ENCODE measurements around the gene SH3BP4.

The SH3BP4 gene

DNA sequence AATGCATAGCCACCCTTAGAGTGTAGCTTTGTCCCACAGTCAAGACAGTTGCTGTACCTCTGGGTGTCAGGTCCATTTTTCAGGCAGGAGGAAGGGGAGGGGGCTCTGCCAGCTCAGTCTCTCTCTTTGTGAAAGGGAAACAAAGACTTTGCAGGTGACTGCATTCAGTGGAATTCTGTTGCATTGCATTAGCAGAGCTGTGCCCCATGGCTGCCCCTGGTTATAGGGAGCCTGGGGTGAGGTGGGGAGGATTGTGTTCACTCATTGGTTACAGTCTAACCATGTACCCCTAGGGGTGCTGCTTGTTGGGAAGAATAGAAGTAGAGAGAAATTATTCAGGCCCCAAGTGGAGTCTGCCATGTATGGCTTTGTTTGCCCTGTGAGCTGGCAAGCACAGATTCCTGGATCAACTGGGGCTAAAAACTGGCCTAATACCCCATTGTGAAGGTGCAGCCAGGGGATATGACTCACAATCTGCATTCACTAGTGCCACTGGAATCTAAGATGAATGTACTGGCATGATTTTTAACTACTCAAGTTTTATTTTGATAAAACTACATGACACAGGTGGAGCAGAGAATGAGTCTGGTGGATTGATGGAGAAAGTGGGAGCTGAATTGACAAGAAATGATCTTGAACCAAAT lies 118.4 kb downstream of the SH3BP4 start:
- Mint-ChIP-seq H3K27ac (no peak overlapping the region), H3K36me3 (no peaks in the 10 kb centered on the region), H3K4me1 (no peaks in the 10 kb centered on the region), H3K9me3 (no peaks in the 10 kb centered on the region), H3K4me3 (no peak overlapping the region)
- ATAC-seq (no peak), DNase-seq (ENCODE audit: low spot score in 2 of 2) (no peak)

DNA sequence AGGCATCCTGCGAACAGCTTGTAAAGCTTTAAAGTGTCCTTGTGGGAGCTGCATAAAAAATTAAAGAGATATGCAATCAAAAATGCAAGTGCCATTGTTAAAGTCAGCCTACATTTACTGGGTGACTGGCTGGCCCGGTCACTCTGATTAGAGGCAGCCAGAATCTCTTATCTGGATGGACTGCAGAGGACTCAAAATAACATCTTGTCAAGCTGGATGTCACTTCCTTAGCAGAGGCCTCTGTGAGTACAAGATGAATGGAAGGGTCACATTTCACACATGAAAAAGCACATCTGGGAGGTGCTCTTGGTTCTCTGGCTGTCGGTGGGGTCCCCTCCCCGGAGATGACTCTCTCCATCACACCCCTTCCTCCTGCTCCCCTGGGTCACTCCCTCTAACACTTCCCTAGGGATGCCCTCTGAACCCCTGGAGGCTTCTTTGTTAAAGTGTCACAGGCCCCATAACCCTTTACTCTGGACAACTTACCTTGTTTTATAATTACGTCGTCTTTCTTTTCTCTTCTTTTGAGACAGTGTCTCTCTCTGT lies 122.1 kb downstream of the SH3BP4 start:
- Mint-ChIP-seq H3K9me3 (no peaks in the 10 kb centered on the region), H3K4me1 (no peaks in the 10 kb centered on the region), H3K4me3 (no peak overlapping the region), H3K27ac (no peak overlapping the region), H3K36me3 (no peaks in the 10 kb centered on the region)
- DNase-seq (ENCODE audit: low spot score in 2 of 2) = no peak
- ATAC-seq = no peak

DNA sequence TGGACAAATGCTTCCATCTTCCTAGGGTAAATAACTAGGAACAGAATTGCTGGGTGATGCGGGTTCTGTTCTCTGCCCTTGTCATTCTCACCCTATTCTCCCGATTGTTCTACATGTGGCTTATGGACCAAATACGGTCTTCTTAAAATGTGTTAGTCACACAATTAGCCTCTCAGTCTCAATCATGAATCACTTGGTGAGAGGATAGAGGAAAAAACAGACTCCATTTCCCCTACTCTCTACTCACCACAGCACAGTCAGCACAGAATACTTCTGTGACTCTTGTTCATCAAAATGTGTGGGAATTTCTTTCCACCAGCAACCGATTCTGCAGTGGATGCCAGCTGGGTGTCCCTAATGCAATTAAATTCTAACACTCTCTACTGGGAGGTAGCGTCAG lies 125.2 kb downstream of the SH3BP4 start:
- no peaks in the 10 kb centered on the region for H3K36me3 Mint-ChIP-seq
- no peak overlapping the region for H3K4me3 Mint-ChIP-seq
- no peaks in the 10 kb centered on the region for H3K9me3 Mint-ChIP-seq
- DNase-seq (ENCODE audit: low spot score in 2 of 2) = no peak
- no peaks in the 10 kb centered on the region for H3K4me1 Mint-ChIP-seq
- no peak for ATAC-seq
- H3K27ac Mint-ChIP-seq = no peak overlapping the region

DNA sequence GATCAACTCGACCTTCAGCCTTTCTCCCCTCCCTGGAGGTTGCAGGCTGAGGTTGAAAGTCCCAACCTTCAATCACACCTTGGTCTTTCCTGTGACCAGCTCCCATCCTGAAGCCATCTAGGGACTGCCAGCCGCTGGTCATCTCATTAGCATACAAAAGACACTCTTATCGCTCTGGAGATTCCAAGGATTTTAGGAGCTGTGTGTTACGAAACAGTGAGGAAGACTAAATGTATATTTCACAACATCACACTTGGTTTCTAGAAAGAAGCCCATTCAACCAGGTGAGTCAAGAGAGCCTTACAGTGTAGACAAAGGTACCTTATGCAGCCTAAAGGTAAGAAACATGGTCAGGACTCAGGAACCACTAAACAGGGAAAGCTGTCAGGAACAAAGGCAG lies 126.4 kb downstream of the SH3BP4 start:
- DNase-seq (ENCODE audit: low spot score in 2 of 2) (no peak), ATAC-seq (no peak)
- H3K9me3 Mint-ChIP-seq = no peaks in the 10 kb centered on the region
- H3K4me3 Mint-ChIP-seq = no peak overlapping the region
- H3K27ac Mint-ChIP-seq = no peak overlapping the region
- H3K36me3 Mint-ChIP-seq = no peaks in the 10 kb centered on the region
- no peaks in the 10 kb centered on the region for H3K4me1 Mint-ChIP-seq

DNA sequence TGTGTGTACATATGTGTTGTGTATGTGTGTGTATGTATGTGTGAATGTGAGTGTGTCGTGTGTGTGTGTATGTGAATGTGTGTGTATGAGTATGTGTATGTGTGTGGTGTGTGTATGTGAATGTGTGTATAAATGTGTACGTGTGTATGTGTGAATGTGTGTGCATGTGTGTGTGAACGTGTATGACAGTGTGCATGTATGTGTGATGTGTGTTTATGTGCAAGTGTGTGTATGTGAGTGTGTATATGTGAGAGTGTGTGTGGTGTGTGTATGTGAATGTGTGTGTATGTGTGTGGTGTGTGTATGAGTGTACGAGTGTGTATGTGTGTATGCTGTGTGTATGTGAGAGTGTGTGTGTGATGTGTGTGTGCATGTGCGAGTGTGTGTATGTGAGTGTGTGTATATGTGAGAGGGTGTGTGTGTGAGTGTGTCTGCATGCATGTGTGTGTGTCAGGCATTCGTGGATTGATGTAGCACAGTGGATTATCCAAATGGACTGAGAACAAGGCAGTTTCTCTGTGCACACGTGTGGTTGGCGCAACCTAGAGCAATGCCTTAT lies 127.2 kb downstream of the SH3BP4 start:
- H3K4me1 Mint-ChIP-seq = no peaks in the 10 kb centered on the region
- DNase-seq (ENCODE audit: low spot score in 2 of 2) (no peak), ATAC-seq (no peak)
- no peak overlapping the region for H3K27ac Mint-ChIP-seq
- H3K4me3 Mint-ChIP-seq = no peak overlapping the region
- no peaks in the 10 kb centered on the region for H3K36me3 Mint-ChIP-seq
- H3K9me3 Mint-ChIP-seq = no peaks in the 10 kb centered on the region

DNA sequence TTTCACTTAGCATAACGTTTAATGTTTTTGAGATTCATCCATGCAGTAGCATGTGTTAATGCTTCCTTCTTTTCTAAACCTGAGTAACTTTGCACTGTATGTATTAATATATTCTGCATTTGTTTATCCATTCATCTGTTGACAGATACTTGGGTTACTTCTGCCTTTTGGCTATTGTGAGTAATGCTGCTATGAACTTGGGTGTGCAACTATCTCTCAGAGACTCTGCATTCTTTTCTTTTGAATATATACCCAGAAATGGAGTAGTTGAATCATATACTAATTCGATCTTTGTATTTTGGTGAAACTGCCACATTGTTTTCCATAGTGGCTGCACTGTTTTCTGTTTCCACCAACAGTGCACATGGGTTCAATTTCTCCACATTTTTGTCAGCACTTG lies 128.3 kb downstream of the SH3BP4 start:
- Mint-ChIP-seq H3K4me1 (no peaks in the 10 kb centered on the region), H3K36me3 (no peaks in the 10 kb centered on the region), H3K27ac (no peak overlapping the region), H3K4me3 (no peak overlapping the region), H3K9me3 (no peaks in the 10 kb centered on the region)
- DNase-seq (ENCODE audit: low spot score in 2 of 2) = no peak
- no peak for ATAC-seq

DNA sequence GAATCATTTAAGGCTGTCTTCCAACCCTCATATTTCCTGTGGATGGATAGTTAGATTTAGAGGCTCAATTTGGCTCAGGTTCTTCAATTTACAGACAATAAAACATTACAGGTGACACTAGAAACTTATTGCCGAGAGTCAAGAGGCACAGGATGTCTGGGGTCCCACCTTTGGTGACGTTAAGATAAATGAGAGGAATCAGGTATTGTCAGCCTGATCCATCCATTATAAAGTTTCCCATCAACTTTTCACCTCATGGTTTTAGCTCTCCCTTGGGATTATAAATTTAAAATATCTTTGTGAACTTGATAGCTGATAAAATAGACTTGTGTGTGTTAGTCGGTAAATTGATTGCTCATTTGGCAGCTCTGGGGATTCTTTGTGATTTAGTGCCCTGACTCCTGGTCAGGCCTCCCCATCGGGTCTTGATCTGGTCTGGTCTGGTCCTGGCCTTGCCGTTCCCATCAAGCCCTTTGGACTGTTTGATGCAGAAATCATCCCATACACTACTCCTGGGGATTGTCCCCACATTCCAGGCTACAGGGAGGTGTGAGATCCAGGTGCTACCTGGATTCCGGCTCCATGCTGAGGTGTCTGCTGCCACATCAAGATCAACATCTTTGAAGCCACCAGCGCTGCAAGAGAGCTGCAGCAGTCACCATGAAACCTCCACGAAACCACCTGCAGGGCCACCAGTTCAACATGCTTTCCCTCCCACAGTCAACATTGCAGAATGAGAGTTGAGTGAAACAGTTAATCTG lies 130.9 kb downstream of the SH3BP4 start:
- DNase-seq (ENCODE audit: low spot score in 2 of 2) (no peak), ATAC-seq (no peak)
- Mint-ChIP-seq H3K9me3 (peaks cover 3% of the 10 kb centered on the region), H3K4me1 (no peaks in the 10 kb centered on the region), H3K36me3 (no peaks in the 10 kb centered on the region), H3K27ac (no peak overlapping the region), H3K4me3 (no peak overlapping the region)

DNA sequence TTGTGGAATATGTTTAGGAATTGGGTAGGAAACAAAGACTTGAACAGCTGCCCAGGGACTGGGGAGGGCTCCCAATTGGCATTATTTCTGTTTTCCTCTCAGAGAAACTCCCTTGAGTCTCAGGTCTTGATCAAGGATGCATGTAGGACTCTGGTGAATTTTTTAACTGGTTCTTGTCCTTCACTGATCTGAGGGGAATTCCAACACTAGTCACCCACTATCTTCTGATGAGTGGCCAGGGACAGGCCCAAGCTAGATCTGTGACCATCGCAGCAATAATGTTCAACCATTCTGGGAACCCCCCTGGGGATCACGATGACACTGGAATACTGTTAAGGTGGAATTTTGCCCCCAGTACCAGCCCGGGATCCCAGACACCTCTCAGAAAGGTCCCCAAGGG lies 132.0 kb downstream of the SH3BP4 start:
- Mint-ChIP-seq H3K36me3 (no peaks in the 10 kb centered on the region), H3K4me1 (no peaks in the 10 kb centered on the region)
- no peak for ATAC-seq

DNA sequence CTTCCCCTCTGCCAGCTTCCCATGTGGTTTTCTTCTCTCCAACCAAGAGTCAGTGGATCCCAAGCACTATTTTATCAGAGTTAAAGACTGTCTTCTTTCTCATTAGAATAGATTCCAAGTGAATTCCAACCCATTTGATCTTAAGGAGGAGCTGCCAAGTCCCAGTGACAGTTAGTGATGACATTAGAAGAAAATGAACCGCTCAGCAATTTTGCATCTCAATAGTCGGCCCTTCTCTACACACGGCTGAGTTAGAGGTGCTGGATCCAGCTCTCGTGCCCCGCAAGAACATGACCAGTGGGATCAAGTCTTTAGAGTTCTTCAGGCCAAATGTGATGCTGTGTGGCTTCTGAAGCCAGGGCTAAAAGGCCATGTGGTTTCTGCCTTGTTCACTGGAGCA lies 132.6 kb downstream of the SH3BP4 start:
- Mint-ChIP-seq H3K9me3 (peaks cover 3% of the 10 kb centered on the region), H3K4me1 (no peaks in the 10 kb centered on the region), H3K4me3 (no peak overlapping the region), H3K27ac (no peak overlapping the region), H3K36me3 (no peaks in the 10 kb centered on the region)
- ATAC-seq (no peak), DNase-seq (ENCODE audit: low spot score in 2 of 2) (no peak)

More for the DNA sequence above, 132.0 kb downstream of the SH3BP4 start:
- H3K9me3 Mint-ChIP-seq = peaks cover 3% of the 10 kb centered on the region
- no peak for DNase-seq (ENCODE audit: low spot score in 2 of 2)
- no peak overlapping the region for H3K4me3 Mint-ChIP-seq
- H3K27ac Mint-ChIP-seq = no peak overlapping the region

DNA sequence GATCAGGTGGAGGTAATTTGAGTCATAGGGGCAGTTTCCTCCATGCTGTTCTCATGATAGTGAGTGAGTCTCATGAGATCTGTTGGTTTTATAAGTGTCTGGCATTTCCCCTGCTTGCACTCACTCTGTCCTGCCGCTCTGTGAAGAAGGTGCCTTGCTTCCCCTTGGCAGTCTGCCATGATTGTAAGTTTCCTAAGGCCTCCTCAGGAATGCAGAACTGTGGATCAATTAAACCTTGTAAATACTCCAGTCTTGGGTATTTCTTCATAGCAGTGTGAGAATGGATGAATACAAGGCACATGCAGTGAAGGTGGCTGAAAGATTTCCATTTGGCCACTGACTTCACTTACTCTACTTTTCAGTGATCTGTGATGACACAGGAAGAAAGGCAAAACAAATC lies 133.7 kb downstream of the SH3BP4 start:
- Mint-ChIP-seq H3K4me3 (no peak overlapping the region), H3K36me3 (no peaks in the 10 kb centered on the region), H3K4me1 (no peaks in the 10 kb centered on the region), H3K9me3 (peaks cover 3% of the 10 kb centered on the region), H3K27ac (no peak overlapping the region)
- ATAC-seq (no peak), DNase-seq (ENCODE audit: low spot score in 2 of 2) (no peak)

DNA sequence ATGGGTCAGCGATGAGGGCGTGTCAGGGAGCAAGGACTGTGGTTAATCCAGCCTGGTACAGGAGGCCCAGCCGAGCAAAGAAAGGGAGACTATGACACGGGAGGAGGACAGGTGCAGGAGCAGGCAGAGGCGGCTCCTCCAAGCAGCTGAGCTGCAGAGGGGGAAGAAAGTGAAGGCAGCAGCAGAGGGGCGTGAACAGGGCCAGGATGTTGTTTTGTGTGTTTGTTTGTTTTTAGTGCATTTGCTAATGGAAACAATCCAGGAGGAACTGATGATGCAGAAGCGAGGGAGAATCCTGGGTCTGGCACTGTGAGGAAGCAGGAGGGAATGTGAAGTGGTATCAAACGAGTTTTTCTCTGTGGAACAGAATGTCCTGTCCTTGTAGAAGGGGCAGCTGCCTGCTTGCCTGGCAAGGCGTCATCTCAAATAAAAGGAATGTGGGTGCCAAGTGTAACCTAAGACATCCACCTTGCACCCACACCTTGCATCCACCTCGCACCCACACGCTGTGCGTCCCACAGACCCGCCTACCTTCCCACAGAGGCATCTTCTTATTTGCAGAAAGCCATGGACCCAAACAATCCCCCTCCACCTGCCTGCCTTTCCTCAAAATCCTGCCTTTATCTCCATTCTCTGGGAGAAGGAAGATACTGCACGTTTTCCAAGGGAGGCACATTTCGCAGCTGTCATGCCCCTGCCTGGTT lies 134.8 kb downstream of the SH3BP4 start:
- no peak overlapping the region for H3K4me3 Mint-ChIP-seq
- H3K9me3 Mint-ChIP-seq = peaks cover 3% of the 10 kb centered on the region
- DNase-seq (ENCODE audit: low spot score in 2 of 2) (no peak), ATAC-seq (no peak)
- no peak overlapping the region for H3K27ac Mint-ChIP-seq
- H3K4me1 Mint-ChIP-seq = no peaks in the 10 kb centered on the region
- no peaks in the 10 kb centered on the region for H3K36me3 Mint-ChIP-seq

DNA sequence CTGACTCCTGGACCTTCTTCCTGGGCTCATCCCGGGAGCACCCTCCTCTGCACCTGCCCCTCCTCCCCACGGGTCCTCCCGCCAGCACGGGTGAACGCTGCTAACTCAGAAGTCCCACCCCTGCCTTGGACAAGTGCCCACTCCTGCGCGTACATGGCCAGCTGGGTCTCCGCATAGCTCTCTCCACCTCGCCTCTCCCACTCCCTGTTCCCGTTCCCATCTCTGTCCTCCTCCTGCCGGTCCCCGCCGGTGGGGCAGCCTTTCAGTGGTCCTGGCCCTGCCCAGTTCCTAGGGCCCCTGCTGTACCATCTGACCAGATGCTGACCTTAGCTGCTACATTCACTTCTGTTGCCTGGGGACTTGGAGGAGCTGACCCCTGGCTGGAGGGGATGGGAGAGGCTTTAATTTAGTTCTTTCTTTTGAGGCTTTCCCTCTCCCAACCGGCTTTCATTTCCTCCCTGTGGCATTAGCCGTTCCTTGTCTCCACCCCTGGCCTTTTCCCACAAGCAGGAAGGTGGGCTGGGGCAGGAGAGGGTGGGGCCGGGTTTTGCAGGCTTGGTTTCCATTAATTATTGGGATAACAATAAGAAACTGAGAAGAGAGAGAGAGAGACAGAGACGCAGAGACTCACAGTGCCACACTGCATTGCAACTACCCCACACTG lies 136.1 kb downstream of the SH3BP4 start:
- Mint-ChIP-seq H3K27ac (no peak overlapping the region), H3K9me3 (peaks cover 3% of the 10 kb centered on the region), H3K4me1 (no peaks in the 10 kb centered on the region), H3K36me3 (no peaks in the 10 kb centered on the region), H3K4me3 (no peak overlapping the region)
- DNase-seq (ENCODE audit: low spot score in 2 of 2) (no peak), ATAC-seq (no peak)

DNA sequence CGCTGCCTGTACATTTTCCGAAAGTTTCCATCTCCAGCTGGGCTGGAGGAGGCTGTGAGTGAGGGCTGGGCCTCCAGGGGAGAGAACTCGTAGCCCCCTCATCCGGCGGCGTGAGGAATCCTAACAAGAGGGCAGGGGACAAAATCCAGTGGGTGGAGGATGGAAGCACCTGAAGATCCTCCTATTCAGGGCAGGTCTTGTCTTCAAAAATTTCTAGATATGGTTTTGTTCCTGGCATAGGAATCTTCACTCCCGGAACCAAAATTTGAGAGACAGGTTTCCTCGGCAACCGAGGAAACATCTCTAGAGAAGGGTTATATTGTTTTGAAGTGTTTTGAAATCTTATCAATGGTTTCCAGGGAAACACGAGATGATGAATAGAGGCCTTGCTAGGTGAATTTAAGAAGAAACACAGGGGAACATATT lies 136.7 kb downstream of the SH3BP4 start:
- no peak overlapping the region for H3K27ac Mint-ChIP-seq
- no peaks in the 10 kb centered on the region for H3K4me1 Mint-ChIP-seq
- peaks cover 3% of the 10 kb centered on the region for H3K9me3 Mint-ChIP-seq
- DNase-seq (ENCODE audit: low spot score in 2 of 2) (no peak), ATAC-seq (no peak)
- H3K36me3 Mint-ChIP-seq = no peaks in the 10 kb centered on the region
- no peak overlapping the region for H3K4me3 Mint-ChIP-seq

DNA sequence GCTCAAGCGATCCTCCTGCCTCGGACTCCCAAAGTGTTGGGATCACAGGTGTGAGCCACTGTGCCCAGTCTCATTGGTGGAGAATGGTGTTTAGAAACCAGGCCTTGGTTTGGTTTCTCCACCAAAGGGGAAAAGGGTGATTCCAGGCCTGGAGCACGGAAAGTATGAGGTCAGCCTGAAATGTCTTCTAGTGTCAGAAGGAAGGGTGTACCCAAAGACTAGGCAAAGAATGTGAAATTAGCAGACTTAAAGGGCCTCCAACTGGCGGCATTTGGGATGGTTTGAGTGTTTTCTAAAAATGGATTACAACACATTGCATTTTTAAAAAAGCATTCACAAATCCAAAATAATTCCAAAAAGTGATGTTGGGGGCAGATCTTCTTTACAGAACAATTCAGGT lies 139.6 kb downstream of the SH3BP4 start:
- Mint-ChIP-seq H3K9me3 (no peaks in the 10 kb centered on the region), H3K4me3 (no peak overlapping the region), H3K27ac (no peak overlapping the region), H3K4me1 (no peaks in the 10 kb centered on the region), H3K36me3 (no peaks in the 10 kb centered on the region)
- ATAC-seq = no peak
- DNase-seq (ENCODE audit: low spot score in 2 of 2) = no peak

DNA sequence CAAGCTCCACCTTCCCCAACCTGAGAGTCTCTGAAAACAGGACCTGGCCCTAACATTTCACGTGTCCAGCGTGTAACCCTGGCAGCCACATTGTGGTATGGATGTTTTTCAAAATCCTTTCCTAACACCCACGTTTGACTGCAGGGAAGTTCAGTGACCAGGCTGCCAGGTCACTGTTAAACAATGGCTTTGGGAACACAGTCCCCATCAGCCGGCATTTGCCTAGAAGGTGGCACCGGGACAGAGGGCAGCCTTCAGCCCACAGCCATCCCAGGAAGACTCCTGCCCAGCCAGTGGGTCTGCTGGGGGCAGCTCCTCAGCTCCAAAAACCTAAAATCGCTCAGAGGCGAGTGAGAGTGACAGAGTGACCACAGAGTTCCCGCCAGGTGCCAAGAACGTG lies 140.2 kb downstream of the SH3BP4 start:
- Mint-ChIP-seq H3K9me3 (no peaks in the 10 kb centered on the region), H3K4me1 (no peaks in the 10 kb centered on the region), H3K36me3 (no peaks in the 10 kb centered on the region), H3K27ac (no peak overlapping the region), H3K4me3 (no peak overlapping the region)
- DNase-seq (ENCODE audit: low spot score in 2 of 2) (no peak), ATAC-seq (no peak)
